Measurements from ENCODE around the gene MOCS2. TPM values are rescaled to one million over a fixed set of nuclear protein-coding genes. Genes with fewer than 3 reads are reported as not detected.

Gene MOCS2
- total and polyA plus RNA-seq, 9 of the 15 experiments (the other 6 are each of a cell fraction or from before 2014, with no cell fraction given), result 33.0 to 74.5 (median 48.4) TPM

- no TSS peak for BruUV-seq (replicated peaks)
- peak; percentile 34; the same call in 1 of the 3 replicates for ATAC-seq
- DNase-seq (ENCODE audit: extremely low read depth in 1 of 4, low spot score in 3 of 4), result no peak
- TF ChIP-seq FOSL1 (tag; conservative IDR thresholded peaks at IDR 0.05) (peak; percentile 75), ZNF239 (CRISPR knock-in tag; IDR thresholded peaks at IDR 0.05) (no peak)
- FAIRE-seq, result peak; percentile 11
- in situ Hi-C loops (cut with MboI), result no loop called here
- ChIA-PET POLR2A (interaction anchor here (0.6 to 1.0 kb wide), 2 partner anchors 17 to 124 kb away, joined by 3 read pairs; partner anchors contain the start of gene MOCS2), CTCF (ENCODE audit: low intra/inter-chr PET ratio) (no interaction called here)
- no peaks in the 10 kb centered on the region for H3K27me3 ChIP-seq (ENCODE audit: control insufficient read depth in 2 of 2, insufficient read depth in 2 of 2, low read length in 2 of 2)
- no peak overlapping the region for H3K4me2 ChIP-seq (ENCODE audit: insufficient read depth, low read length)
- no peaks in the 10 kb centered on the region for H3K9me1 ChIP-seq (ENCODE audit: control insufficient read depth, insufficient read depth, low read length)
- no peak overlapping the region for H3K4me3 ChIP-seq
- no peaks in the 10 kb centered on the region for H4K20me1 ChIP-seq (replicated peaks; ENCODE audit: control insufficient read depth, insufficient read depth, low read length)
- 19% methylated on average over 3 of the region's 3 CpGs for WGBS (ENCODE audit: insufficient coverage, low coverage, missing lambda C conversion rate)
- intact Hi-C loops (cut with micrococcal nuclease), result no loop called here
- no peaks in the 10 kb centered on the region for H3K36me3 ChIP-seq (ENCODE audit: control insufficient read depth, insufficient read depth, low read length)
- no peaks in the 10 kb centered on the region for H3K9me3 ChIP-seq (replicated peaks; ENCODE audit: control insufficient read depth, insufficient read depth, low read depth, low read length)
- H3K79me2 ChIP-seq (ENCODE audit: control insufficient read depth, insufficient read depth, low read length), result no peaks in the 10 kb centered on the region
- H3K4me1 ChIP-seq (replicated peaks in 1 of 2; ENCODE audit: control insufficient read depth in 2 of 2, insufficient read depth in 2 of 2, low read length in 2 of 2), result no peaks in the 10 kb centered on the region; a peak in 1 of 5 replicates
- H2AFZ ChIP-seq (ENCODE audit: low read depth, low read length), result no peak overlapping the region
- no peak overlapping the region for H3K9ac ChIP-seq (ENCODE audit: insufficient read depth in 1 of 2, low read depth in 2 of 2, low read length in 2 of 2)
- H3K27ac ChIP-seq (ENCODE audit: extremely low read depth, low read depth, low read length), result no peak overlapping the region
These were observed 17.0 kb upstream of the MOCS2 start for GRCh38 chr5:53126521-53126920.

DNA sequence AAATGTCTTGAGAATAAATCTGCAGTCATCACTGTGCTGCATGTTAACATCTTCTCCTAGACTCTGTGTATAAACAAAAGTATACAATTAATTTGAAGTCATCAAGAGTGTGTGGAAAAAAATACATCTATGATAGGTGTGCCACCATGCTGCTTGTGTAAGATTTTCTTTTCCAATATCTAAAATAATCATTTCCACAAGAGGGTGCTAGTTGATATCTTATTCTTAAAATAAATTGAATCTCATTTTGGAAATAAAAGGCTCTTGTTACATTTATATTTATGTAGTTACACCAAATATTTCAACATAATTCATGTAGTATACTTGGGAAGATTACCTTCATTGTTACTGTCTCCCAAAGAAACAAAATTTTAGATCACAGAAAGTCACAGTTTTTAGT lies 14.1 kb upstream of the MOCS2 start:
- H3K9me1 ChIP-seq (ENCODE audit: control insufficient read depth, insufficient read depth, low read length), result no peaks in the 10 kb centered on the region
- H3K79me2 ChIP-seq (ENCODE audit: control insufficient read depth, insufficient read depth, low read length), result no peaks in the 10 kb centered on the region
- no peak overlapping the region for H3K4me3 ChIP-seq
- H3K27me3 ChIP-seq (ENCODE audit: control insufficient read depth in 2 of 2, insufficient read depth in 2 of 2, low read length in 2 of 2), result no peaks in the 10 kb centered on the region
- DNase-seq (ENCODE audit: extremely low read depth in 1 of 4, low spot score in 3 of 4), result no peak
- CTCF ChIA-PET (ENCODE audit: low intra/inter-chr PET ratio), result no interaction called here
- H3K4me1 ChIP-seq (replicated peaks in 1 of 2; ENCODE audit: control insufficient read depth in 2 of 2, insufficient read depth in 2 of 2, low read length in 2 of 2), result peaks cover 10 to 14% of the 10 kb centered on the region in 2 experiments; a peak in 4 of 5 replicates
- no peak overlapping the region for H2AFZ ChIP-seq (ENCODE audit: low read depth, low read length)
- TF ChIP-seq, protein P1, sequence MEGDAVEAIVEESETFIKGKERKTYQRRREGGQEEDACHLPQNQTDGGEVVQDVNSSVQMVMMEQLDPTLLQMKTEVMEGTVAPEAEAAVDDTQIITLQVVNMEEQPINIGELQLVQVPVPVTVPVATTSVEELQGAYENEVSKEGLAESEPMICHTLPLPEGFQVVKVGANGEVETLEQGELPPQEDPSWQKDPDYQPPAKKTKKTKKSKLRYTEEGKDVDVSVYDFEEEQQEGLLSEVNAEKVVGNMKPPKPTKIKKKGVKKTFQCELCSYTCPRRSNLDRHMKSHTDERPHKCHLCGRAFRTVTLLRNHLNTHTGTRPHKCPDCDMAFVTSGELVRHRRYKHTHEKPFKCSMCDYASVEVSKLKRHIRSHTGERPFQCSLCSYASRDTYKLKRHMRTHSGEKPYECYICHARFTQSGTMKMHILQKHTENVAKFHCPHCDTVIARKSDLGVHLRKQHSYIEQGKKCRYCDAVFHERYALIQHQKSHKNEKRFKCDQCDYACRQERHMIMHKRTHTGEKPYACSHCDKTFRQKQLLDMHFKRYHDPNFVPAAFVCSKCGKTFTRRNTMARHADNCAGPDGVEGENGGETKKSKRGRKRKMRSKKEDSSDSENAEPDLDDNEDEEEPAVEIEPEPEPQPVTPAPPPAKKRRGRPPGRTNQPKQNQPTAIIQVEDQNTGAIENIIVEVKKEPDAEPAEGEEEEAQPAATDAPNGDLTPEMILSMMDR (IDR thresholded peaks at IDR 0.05 in 2 of 3, conservative IDR thresholded peaks at IDR 0.05 in 1 of 3; ENCODE audit: insufficient read depth in 2 of 3, low read depth in 1 of 3, low read length in 3 of 3), result peak in 2 of 3 experiments; percentile 8 to 26; a peak in 2 of 6 replicates
- TF ChIP-seq BCOR (IDR thresholded peaks at IDR 0.05) (no peak), KAT7 (CRISPR knock-in tag; IDR thresholded peaks at IDR 0.05; ENCODE audit: borderline replicate concordance) (no peak), NFYB (IDR thresholded peaks at IDR 0.05; ENCODE audit: extremely low read depth, insufficient read length) (no peak), RAD21 (CRISPR knock-in tag; conservative IDR thresholded peaks at IDR 0.05 in 1 of 2, IDR thresholded peaks at IDR 0.05 in 1 of 2) (peak in 1 of 2 experiments; percentile 22; a peak in 1 of 4 replicates)
- no peaks in the 10 kb centered on the region for H4K20me1 ChIP-seq (replicated peaks; ENCODE audit: control insufficient read depth, insufficient read depth, low read length)
- H3K27ac ChIP-seq (ENCODE audit: extremely low read depth, low read depth, low read length), result no peak overlapping the region
- POLR2A ChIA-PET, result no interaction called here
- FAIRE-seq, result no peak
- BruUV-seq (replicated peaks), result no TSS peak
- no peaks in the 10 kb centered on the region for H3K9me3 ChIP-seq (replicated peaks; ENCODE audit: control insufficient read depth, insufficient read depth, low read depth, low read length)
- H3K36me3 ChIP-seq (ENCODE audit: control insufficient read depth, insufficient read depth, low read length), result no peaks in the 10 kb centered on the region
- intact Hi-C loops (cut with micrococcal nuclease) (no loop called here), in situ Hi-C loops (cut with MboI) (no loop called here)
- no peak overlapping the region for H3K4me2 ChIP-seq (ENCODE audit: insufficient read depth, low read length)
- no peak for ATAC-seq
- H3K9ac ChIP-seq (ENCODE audit: insufficient read depth in 1 of 2, low read depth in 2 of 2, low read length in 2 of 2), result no peak overlapping the region

Data from K562 (cell line).